SK-N-SH treated with all-trans-retinoic acid at 6 μM for 48 hours (cell line): ENCODE measurements around the gene ABR.

Experiments
- ATAC-seq: fragments of 200-7000 bp; cut with Tn5 transposase; 3 replicates; pipeline ENCODE4 v1.9.1; 2020; ENCODE audit warnings: mild to moderate bottlenecking, moderate library complexity
- ARNTL ChIP-seq: fragments of 450-650 bp; formaldehyde crosslinking; IDR thresholded peaks from 2 replicates; pipeline ENCODE4 v1.5.0; 2020; ENCODE audit warnings: low read depth, mild to moderate bottlenecking, moderate library complexity, borderline replicate concordance
- BACH2 ChIP-seq: fragments of 250-450 bp; sonication (Bioruptor Pico); IDR thresholded peaks from 2 replicates; pipeline ENCODE4 v1.9.0; 2021; ENCODE audit warnings: mild to moderate bottlenecking, borderline replicate concordance
- CSDC2 ChIP-seq: fragments of 250-450 bp; sonication (Bioruptor Pico); IDR thresholded peaks from 2 replicates; pipeline ENCODE4 v1.5.0; 2020; ENCODE audit warnings: mild to moderate bottlenecking, moderate library complexity
- CSRNP3 ChIP-seq: fragments of 250-450 bp; sonication (Bioruptor Pico); IDR thresholded peaks from 2 replicates; pipeline ENCODE4 v1.5.1; 2021; ENCODE audit warnings: mild to moderate bottlenecking, moderate library complexity
- ESRRG ChIP-seq: fragments of 250-450 bp; sonication (Bioruptor Pico); IDR thresholded peaks from 2 replicates; pipeline ENCODE4 v1.6.1; 2021; ENCODE audit warnings: mild to moderate bottlenecking
- GLIS3 ChIP-seq: fragments of 250-450 bp; sonication (Bioruptor Pico); IDR thresholded peaks from 2 replicates; pipeline ENCODE4 v1.5.0; 2020; ENCODE audit warnings: mild to moderate bottlenecking, moderate library complexity
- ISL1 ChIP-seq: fragments of 250-450 bp; sonication (Bioruptor Pico); IDR thresholded peaks from 2 replicates; pipeline ENCODE4 v2.1.2; 2022; ENCODE audit warnings: mild to moderate bottlenecking, moderate library complexity
- OSR1 ChIP-seq: fragments of 250-450 bp; sonication (Bioruptor Pico); IDR thresholded peaks from 2 replicates; pipeline ENCODE4 v1.8.0; 2022; ENCODE audit warnings: moderate library complexity, mild to moderate bottlenecking, inconsistent platforms
- PATZ1 ChIP-seq: fragments of 250-450 bp; sonication (Bioruptor Pico); IDR thresholded peaks from 2 replicates; pipeline ENCODE4 v1.8.0; 2020; ENCODE audit warnings: mild to moderate bottlenecking, moderate library complexity, borderline replicate concordance
- POU6F1 ChIP-seq: fragments of 250-450 bp; sonication (Bioruptor Pico); IDR thresholded peaks from 2 replicates; pipeline ENCODE4 v1.8.0; 2021; ENCODE audit warnings: low read depth, mild to moderate bottlenecking, moderate library complexity, borderline replicate concordance
- PPARA ChIP-seq: fragments of 250-450 bp; sonication (Bioruptor Pico); IDR thresholded peaks from 2 replicates; pipeline ENCODE4 v1.5.0; 2020; ENCODE audit warnings: mild to moderate bottlenecking, borderline replicate concordance
- RARB ChIP-seq: fragments of 250-450 bp; sonication (Bioruptor Pico); IDR thresholded peaks from 2 replicates; pipeline ENCODE4 v1.8.0; 2021; ENCODE audit warnings: mild to moderate bottlenecking, moderate library complexity
- SNAI2 ChIP-seq: fragments of 250-450 bp; sonication (Bioruptor Pico); IDR thresholded peaks from 2 replicates; pipeline ENCODE4 v1.5.0; 2020; ENCODE audit warnings: mild to moderate bottlenecking, moderate library complexity
- TOX ChIP-seq: fragments of 250-450 bp; sonication (Bioruptor Pico); IDR thresholded peaks from 2 replicates; pipeline ENCODE4 v1.8.0; 2021; ENCODE audit warnings: mild to moderate bottlenecking, moderate library complexity, borderline replicate concordance
- TSHZ2 ChIP-seq: fragments of 250-450 bp; sonication (Bioruptor Pico); IDR thresholded peaks from 2 replicates; pipeline ENCODE4 v1.5.0; 2020; ENCODE audit warnings: mild to moderate bottlenecking, moderate library complexity
- ZC3H10 ChIP-seq: fragments of 250-450 bp; sonication (Bioruptor Pico); IDR thresholded peaks from 2 replicates; pipeline ENCODE4 v1.5.1; 2021; ENCODE audit warnings: mild to moderate bottlenecking, moderate library complexity
- ZFP3 ChIP-seq: fragments of 250-450 bp; sonication (Bioruptor Pico); IDR thresholded peaks from 2 replicates; pipeline ENCODE4 v1.5.0; 2020; ENCODE audit warnings: mild to moderate bottlenecking, moderate library complexity
- ZFP30 ChIP-seq: fragments of 450-650 bp; formaldehyde crosslinking; IDR thresholded peaks from 2 replicates; pipeline ENCODE4 v1.5.0; 2022; ENCODE audit warnings: mild to moderate bottlenecking, moderate library complexity
- ZNF565 ChIP-seq: fragments of 450-650 bp; formaldehyde crosslinking; conservative IDR thresholded peaks from 2 replicates; pipeline ENCODE4 v1.5.0; 2020; ENCODE audit warnings: low read depth, mild to moderate bottlenecking, moderate library complexity
- ZNF70 ChIP-seq: fragments of 450-650 bp; formaldehyde crosslinking; IDR thresholded peaks from 2 replicates; pipeline ENCODE4 v1.5.0; 2020; ENCODE audit warnings: mild to moderate bottlenecking, moderate library complexity
- ZNF8 ChIP-seq: fragments of 450-650 bp; formaldehyde crosslinking; IDR thresholded peaks from 2 replicates; pipeline ENCODE4 v1.5.0; 2020; ENCODE audit warnings: mild to moderate bottlenecking, moderate library complexity

The ABR gene

GRCh38 chr17:1206026-1206777, 26.4 kb upstream of the ABR start:
- no peak for ATAC-seq
- TF ChIP-seq CSRNP3 (CRISPR knock-in tag) (no peak), POU6F1 (CRISPR knock-in tag) (no peak), SNAI2 (CRISPR knock-in tag) (no peak), ZNF565 (CRISPR knock-in tag) (no peak), ZC3H10 (CRISPR knock-in tag) (no peak), OSR1 (CRISPR knock-in tag) (no peak), ZFP30 (CRISPR knock-in tag) (no peak), ZNF8 (CRISPR knock-in tag) (no peak)
- TF ChIP-seq, all 23 proteins: peak for 0

GRCh38 chr17:1203967-1204291, 24.1 kb upstream of the ABR start:
- ATAC-seq = peak; percentile 50
- no peak for TF ChIP-seq ESRRG (CRISPR knock-in tag)
- no peak for TF ChIP-seq ISL1 (CRISPR knock-in tag)
- TF ChIP-seq ZNF70 (CRISPR knock-in tag) = no peak
- no peak for TF ChIP-seq CSRNP3 (CRISPR knock-in tag)
- TF ChIP-seq PATZ1 (CRISPR knock-in tag) = no peak
- TF ChIP-seq TOX (CRISPR knock-in tag) = no peak
- no peak for TF ChIP-seq ZNF8 (CRISPR knock-in tag)
- no peak for TF ChIP-seq RARB (CRISPR knock-in tag)
- TF ChIP-seq BACH2 (CRISPR knock-in tag) = no peak
- no peak for TF ChIP-seq CSDC2 (CRISPR knock-in tag)
- no peak for TF ChIP-seq PPARA (CRISPR knock-in tag)
- TF ChIP-seq GLIS3 (CRISPR knock-in tag) = no peak
- TF ChIP-seq ARNTL (CRISPR knock-in tag) = no peak
- TF ChIP-seq TSHZ2 = no peak
- TF ChIP-seq SNAI2 (CRISPR knock-in tag) = no peak
- TF ChIP-seq ZC3H10 (CRISPR knock-in tag) = no peak
- no peak for TF ChIP-seq ZFP3 (CRISPR knock-in tag)
